Adipocyte (in vitro differentiated cells): ENCODE results near the gene DAP.

Experiments
- DNase-seq: peaks from one replicate; pipeline ENCODE4 v3.0.0-alpha.2; 2015; ENCODE audit warnings: low read depth
- H3K27me3 ChIP-seq: replicated peaks from 2 replicates; pipeline ENCODE4 v1.7.0; 2013; ENCODE audit warnings: mild to moderate bottlenecking, low read length, moderate library complexity; ENCODE audit not compliant: control insufficient read depth, insufficient read depth
- H3K36me3 ChIP-seq: 2 replicates; pipeline ENCODE4 v1.7.0; 2013; ENCODE audit warnings: low read length, mild to moderate bottlenecking, moderate library complexity; ENCODE audit not compliant: control insufficient read depth, insufficient read depth, severe bottlenecking
- H3K4me1 ChIP-seq: 2 replicates; pipeline ENCODE4 v1.7.0; 2013; ENCODE audit warnings: mild to moderate bottlenecking, low read length, moderate library complexity; ENCODE audit not compliant: control insufficient read depth, insufficient read depth
- H3K4me3 ChIP-seq: 2 replicates; pipeline ENCODE4 v1.7.0; 2013; ENCODE audit warnings: mild to moderate bottlenecking, low read length, moderate library complexity
- H3K9ac ChIP-seq: 2 replicates; pipeline ENCODE4 v1.7.0; 2013; ENCODE audit warnings: mild to moderate bottlenecking, low read length, moderate library complexity
- H3K9me3 ChIP-seq: 2 replicates; pipeline ENCODE4 v1.7.0; 2013; ENCODE audit warnings: mild to moderate bottlenecking, low read length, moderate library complexity; ENCODE audit not compliant: control insufficient read depth

The DAP gene

DNA sequence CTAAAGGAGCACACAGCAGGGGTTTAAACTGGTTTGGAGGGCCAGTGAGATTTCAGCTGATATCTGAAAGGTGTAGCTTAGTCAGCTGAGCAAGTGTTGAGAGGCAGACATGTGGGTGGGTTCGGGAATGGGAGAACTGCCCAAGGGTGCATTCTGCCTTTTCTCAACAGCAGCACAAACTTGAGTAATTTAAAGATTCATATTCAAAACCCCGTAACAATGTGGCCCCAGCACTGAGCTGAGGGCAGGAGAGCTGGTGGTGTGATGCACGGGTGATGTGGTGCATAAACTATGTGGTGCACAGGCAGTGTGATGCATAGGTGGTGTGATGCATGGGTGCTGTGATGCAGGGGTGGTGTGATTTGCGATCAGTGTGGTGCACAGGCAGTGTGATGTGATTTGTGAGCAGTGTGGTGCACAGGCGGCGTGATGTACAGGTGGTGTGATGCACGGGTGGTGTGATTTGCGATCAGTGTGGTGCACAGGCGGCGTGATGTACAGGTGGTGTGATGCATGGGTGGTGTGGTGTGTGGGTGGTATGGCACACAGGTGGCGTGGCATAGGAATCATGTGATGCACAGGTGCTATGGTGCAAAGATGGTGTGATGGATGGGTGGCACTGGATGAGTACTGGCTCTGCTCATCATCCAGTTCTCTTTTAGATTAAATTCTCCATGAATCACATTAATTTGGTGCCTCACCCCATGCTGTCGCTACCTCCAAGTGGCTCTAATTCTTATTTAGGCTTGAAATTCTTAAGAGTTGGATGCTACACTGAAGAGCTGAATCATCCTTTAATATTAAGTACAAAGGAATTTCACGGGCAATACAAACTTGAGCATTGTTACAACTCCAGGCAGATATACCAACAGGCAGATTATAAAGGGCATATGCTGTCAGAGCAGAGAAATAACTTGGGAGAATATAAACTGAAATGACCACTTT lies 53.6 kb downstream of the DAP start:
- H3K4me3 ChIP-seq, result no peak overlapping the region
- DNase-seq, result no peak
- no peaks in the 10 kb centered on the region for H3K36me3 ChIP-seq
- H3K9ac ChIP-seq, result no peak overlapping the region
- H3K4me1 ChIP-seq, result no peaks in the 10 kb centered on the region
- no peaks in the 10 kb centered on the region for H3K9me3 ChIP-seq
- no peaks in the 10 kb centered on the region for H3K27me3 ChIP-seq

DNA sequence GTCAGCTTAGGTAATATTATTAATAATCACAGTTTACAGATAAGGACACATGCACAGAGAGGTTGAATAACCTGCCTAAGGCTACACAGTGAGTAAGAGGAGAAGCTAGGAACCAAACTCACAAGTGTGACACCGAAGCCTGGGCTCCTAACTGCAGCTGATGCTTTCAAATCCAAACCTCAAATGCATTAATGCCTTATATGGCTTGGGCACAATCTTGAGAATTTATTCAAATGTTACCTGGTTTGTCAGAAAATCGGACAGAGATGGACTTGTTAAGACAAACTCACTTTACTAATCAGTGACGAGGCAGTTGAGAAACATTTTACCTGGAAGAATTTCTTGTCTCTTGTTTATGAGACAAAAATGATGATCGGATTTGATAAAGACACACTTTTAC lies 54.7 kb downstream of the DAP start:
- Histone ChIP-seq H3K9ac (no peak overlapping the region), H3K4me1 (peaks cover 8% of the 10 kb centered on the region), H3K27me3 (no peaks in the 10 kb centered on the region), H3K36me3 (no peaks in the 10 kb centered on the region), H3K9me3 (no peaks in the 10 kb centered on the region), H3K4me3 (no peak overlapping the region)
- DNase-seq, result no peak

DNA sequence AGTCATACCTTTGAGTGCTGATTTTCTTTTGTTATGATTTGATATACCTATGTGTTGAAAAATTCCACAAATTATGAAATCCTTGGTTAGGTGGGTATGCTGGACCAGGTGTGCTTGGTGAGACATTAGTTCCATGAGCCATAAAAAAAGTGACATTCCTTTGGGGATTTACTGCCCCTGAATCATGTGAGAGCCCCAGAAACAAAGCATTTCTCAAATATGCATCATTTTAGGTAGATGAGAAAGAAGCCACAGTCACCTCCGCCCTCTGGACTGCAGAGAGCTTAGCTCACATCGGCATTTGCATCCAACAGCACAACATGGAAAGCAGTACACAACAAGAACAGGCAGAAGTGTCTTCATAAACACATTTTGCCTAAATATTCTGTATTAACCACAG lies 55.3 kb downstream of the DAP start:
- no peaks in the 10 kb centered on the region for H3K36me3 ChIP-seq
- H3K4me1 ChIP-seq, result peaks cover 8% of the 10 kb centered on the region
- H3K9ac ChIP-seq, result no peak overlapping the region
- H3K9me3 ChIP-seq, result no peaks in the 10 kb centered on the region
- DNase-seq, result no peak
- H3K4me3 ChIP-seq, result no peak overlapping the region
- no peaks in the 10 kb centered on the region for H3K27me3 ChIP-seq

DNA sequence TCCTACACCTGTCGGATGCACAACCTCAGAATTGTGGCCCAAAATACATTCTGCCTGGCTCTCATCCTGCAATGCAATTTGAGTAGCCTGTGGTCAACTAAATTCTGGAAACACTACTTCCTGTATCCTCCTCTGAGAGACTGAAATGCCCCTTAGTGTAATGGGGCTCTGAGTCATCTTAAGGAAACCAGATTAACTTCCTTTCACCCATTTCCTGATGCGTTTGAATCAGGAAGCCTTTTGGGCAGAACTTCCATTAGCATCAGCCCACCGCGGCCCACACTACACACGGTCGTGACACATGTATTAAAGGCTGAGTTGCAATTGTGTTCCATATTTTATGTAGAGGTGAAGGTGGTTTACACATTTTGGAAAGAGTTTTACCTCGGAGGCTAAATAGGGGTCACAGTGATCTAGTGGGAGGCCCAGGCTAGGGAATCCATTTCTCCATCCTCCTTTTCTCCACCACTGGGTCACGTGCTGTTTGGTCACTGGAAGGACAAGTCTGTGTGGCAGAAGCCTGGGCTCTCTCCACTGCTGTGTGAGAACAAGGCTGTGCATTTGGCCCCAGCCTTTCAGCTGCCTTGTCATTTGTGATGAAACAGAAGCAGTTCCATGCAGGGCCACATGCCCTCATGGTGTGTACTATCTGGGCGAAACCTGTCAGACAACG lies 55.9 kb downstream of the DAP start:
- no peak overlapping the region for H3K4me3 ChIP-seq
- no peak overlapping the region for H3K9ac ChIP-seq
- H3K9me3 ChIP-seq, result no peaks in the 10 kb centered on the region
- H3K36me3 ChIP-seq, result no peaks in the 10 kb centered on the region
- peaks cover 8% of the 10 kb centered on the region for H3K4me1 ChIP-seq
- peak; percentile 56 for DNase-seq
- H3K27me3 ChIP-seq, result no peaks in the 10 kb centered on the region

DNA sequence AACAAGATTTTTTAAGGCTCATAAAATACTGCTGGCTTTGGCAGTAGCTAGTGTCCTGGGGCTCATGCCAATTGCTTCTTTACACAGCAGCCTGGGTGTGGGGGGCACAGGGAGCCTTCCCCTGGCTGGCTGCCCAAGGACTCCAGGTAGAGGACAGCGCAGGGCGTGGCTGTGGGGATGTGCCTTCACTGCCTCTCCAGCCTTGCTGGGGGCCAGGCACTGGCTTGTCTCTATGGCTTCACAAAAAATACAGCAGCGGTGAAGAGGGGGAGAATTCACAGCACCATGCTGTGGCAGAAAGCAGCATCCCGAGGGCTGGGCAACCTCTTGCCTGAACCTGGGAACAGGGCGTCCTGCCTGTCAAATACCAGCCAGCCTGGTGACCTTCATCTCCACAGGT lies 57.4 kb downstream of the DAP start:
- Histone ChIP-seq H3K9me3 (no peaks in the 10 kb centered on the region), H3K4me1 (peaks cover 8% of the 10 kb centered on the region)

GRCh38 chr5:10702911-10703491 lies 58.0 kb downstream of the DAP start:
- no peaks in the 10 kb centered on the region for H3K9me3 ChIP-seq
- peaks cover 8% of the 10 kb centered on the region for H3K4me1 ChIP-seq
- no peaks in the 10 kb centered on the region for H3K27me3 ChIP-seq
- no peak overlapping the region for H3K4me3 ChIP-seq
- H3K36me3 ChIP-seq, result no peaks in the 10 kb centered on the region
- DNase-seq, result no peak
- no peak overlapping the region for H3K9ac ChIP-seq

More for the DNA sequence above, 57.4 kb downstream of the DAP start:
- Histone ChIP-seq H3K4me3 (no peak overlapping the region), H3K36me3 (no peaks in the 10 kb centered on the region), H3K27me3 (no peaks in the 10 kb centered on the region), H3K9ac (no peak overlapping the region)
- DNase-seq, result no peak

- DNase-seq, result peak; percentile 88
- no peaks in the 10 kb centered on the region for H3K36me3 ChIP-seq
- no peaks in the 10 kb centered on the region for H3K27me3 ChIP-seq
These were observed 58.9 kb downstream of the DAP start for GRCh38 chr5:10702040-10702629.

GRCh38 chr5:10701567-10702039 lies 59.4 kb downstream of the DAP start:
- Histone ChIP-seq H3K4me3 (no peak overlapping the region), H3K9me3 (no peaks in the 10 kb centered on the region), H3K27me3 (no peaks in the 10 kb centered on the region), H3K4me1 (peaks cover 8% of the 10 kb centered on the region), H3K9ac (no peak overlapping the region), H3K36me3 (no peaks in the 10 kb centered on the region)
- peak; percentile 82 for DNase-seq

More at GRCh38 chr5:10702040-10702629, 58.9 kb downstream of the DAP start:
- H3K4me1 ChIP-seq, result peaks cover 8% of the 10 kb centered on the region
- H3K9me3 ChIP-seq, result no peaks in the 10 kb centered on the region
- no peak overlapping the region for H3K4me3 ChIP-seq
- H3K9ac ChIP-seq, result no peak overlapping the region

DNA sequence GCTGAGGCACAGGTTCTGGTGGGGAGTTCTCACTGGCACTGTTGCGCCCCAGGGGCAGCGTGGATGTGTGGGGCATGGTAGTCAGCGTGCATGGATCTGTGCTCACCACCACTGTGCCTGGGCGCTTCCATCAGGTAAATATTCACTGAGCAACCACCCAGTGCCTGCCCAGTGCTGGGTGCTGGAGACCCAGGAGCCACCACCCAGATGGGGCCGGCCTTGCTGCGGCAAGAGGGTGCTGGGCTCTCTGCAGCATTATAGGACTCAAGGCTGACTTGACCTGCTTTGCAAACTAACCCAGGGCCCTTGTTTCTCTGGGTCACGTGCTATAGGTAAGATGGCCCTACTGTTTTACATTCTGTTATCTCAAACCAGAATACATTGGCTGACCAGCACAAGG lies 60.5 kb downstream of the DAP start:
- Histone ChIP-seq H3K36me3 (no peaks in the 10 kb centered on the region), H3K9ac (no peak overlapping the region), H3K4me3 (no peak overlapping the region), H3K4me1 (peaks cover 8% of the 10 kb centered on the region), H3K27me3 (no peaks in the 10 kb centered on the region), H3K9me3 (no peaks in the 10 kb centered on the region)
- no peak for DNase-seq

GRCh38 chr5:10699987-10700386 lies 61.0 kb downstream of the DAP start:
- Histone ChIP-seq H3K27me3 (no peaks in the 10 kb centered on the region), H3K36me3 (no peaks in the 10 kb centered on the region), H3K9me3 (no peaks in the 10 kb centered on the region), H3K4me1 (peaks cover 8% of the 10 kb centered on the region), H3K4me3 (no peak overlapping the region), H3K9ac (no peak overlapping the region)
- no peak for DNase-seq
